GM21367 (cell line): Measurements from ENCODE around the gene LCTL.
"Not testable (repeated sequence)": the region's sequence is repeated elsewhere in the genome, so short reads cannot be mapped to it uniquely, and the experiment has no call there.

Experiments
- ATAC-seq: cut with Tn5 transposase; IDR thresholded peaks from one replicate; pipeline ENCODE4 v1.9.1; 2021; ENCODE audit not compliant: unreplicated experiment

The LCTL gene

GRCh38 chr15:66592505-66593218 is 26.9 kb upstream of the LCTL start:
- no peak for ATAC-seq

- no peak for ATAC-seq
These were observed 25.6 kb upstream of the LCTL start for GRCh38 chr15:66591322-66591862.

- ATAC-seq, result no peak
These were observed 24.6 kb upstream of the LCTL start for GRCh38 chr15:66590435-66590834.

DNA sequence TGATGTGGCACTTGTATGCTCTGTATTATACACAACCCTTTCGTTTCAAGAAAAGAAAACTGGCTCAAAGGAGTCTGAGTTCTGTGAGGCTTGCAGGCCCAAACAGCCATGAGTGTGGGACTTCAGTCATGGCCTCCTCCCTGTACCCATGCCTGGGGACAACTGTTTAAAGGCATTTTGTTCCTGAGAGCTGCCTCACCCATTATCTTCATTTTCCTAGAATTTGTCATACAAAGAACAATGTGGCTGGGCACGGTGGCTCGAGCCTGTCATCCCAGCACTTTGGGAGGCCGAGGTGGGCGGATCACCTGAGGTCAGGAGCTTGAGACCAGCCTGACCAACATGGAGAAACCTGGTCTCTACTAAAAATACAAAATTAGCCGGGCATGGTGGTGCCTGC is 23.6 kb upstream of the LCTL start:
- ATAC-seq, result not testable (repeated sequence)

GRCh38 chr15:66588971-66589370 is 23.2 kb upstream of the LCTL start:
- ATAC-seq, result no peak

DNA sequence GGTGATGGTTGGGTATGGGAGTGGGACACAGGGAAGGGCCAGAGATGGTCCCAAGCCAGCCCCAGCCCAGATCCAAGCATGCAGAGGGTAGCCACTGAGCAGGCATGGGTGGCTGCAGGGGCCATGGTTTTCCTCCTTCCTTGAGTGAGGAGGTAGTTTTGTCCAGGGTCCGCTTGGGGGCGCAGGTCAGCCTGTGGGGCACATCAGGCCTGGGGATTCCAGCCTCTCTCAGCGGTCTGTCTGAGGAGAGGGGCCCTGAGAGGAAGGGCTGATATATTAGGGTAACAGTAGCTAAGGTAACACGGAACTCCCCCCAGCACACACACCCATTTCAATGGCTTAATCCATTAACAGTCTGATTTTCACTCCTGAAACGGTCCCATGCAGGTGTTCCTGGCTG is 22.7 kb upstream of the LCTL start:
- no peak for ATAC-seq

DNA sequence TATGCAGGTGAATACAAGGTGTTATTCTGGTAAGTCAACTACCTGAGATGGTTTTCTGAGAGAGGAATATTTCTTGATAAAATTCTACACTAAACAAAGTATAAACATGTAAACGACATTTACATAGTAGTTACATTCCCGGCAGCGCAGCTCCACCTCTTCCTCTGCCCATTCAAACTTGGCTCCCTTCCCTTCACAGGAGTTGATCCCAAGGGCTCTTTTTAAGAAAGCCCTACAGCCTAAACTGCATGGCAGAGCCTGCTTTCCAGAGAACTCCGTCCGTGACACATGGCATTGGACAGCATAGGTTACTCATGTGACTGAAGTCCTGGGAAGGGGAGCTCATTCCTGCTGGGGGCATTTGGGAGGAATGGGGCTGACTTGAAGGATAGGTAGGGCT is 22.0 kb upstream of the LCTL start:
- ATAC-seq, result no peak

DNA sequence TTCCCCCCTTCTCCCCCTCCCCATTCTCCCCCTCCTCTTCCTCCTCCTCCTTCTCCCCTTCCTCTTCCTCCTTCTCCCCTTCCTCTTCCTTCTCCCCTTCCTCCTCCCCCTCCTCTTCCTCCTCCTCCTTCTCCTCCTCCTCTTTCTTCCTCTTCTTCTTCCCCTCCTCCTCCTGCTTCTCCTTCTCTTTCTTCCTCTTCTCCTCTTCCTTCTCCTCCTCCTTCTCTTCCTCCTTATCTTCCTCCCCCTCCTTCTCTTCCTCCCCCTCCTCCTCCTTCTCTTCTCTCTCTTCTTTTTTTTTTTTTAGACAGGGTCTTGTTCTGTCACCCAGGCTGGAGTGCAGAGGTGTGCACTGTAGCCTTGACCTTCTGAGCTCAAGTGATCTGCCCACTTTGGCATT is 21.2 kb upstream of the LCTL start:
- no peak for ATAC-seq

- ATAC-seq, result no peak
These were observed 20.6 kb upstream of the LCTL start for GRCh38 chr15:66586155-66586976.

- ATAC-seq, result no peak
These were observed 16.3 kb upstream of the LCTL start for GRCh38 chr15:66581972-66582537.

GRCh38 chr15:66580643-66581042 is 14.8 kb upstream of the LCTL start:
- ATAC-seq, result no peak

DNA sequence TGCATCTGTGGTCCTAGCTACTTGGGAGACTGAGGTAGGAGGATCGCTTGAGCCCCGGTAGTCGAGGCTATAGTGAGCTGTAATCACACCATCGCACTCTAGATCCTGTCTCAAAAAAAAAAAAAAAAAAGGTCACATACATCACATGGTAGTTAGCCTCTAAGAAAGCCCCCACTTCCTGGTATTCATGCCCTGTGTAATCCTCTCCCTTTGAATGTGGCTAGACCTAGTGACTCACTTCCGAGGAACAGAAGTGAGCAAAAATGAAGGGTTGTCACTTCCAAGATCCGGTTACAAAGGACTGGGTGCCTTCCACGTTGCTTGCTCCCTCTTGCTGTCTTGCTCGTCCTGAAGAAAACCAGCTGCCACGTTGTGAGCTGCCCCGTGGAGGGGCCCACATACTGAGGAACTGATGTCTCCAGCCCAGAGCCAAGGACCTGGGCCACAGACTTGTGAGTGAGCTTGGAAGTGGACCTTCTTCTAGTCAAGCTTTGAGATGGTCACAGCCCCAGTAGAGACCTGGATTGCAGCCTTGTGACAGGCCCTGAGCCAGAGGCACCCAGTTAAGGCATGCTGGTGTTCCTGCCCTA is 12.6 kb upstream of the LCTL start:
- no peak for ATAC-seq

- no peak for ATAC-seq
These were observed 8.8 kb upstream of the LCTL start for GRCh38 chr15:66574596-66574950.

DNA sequence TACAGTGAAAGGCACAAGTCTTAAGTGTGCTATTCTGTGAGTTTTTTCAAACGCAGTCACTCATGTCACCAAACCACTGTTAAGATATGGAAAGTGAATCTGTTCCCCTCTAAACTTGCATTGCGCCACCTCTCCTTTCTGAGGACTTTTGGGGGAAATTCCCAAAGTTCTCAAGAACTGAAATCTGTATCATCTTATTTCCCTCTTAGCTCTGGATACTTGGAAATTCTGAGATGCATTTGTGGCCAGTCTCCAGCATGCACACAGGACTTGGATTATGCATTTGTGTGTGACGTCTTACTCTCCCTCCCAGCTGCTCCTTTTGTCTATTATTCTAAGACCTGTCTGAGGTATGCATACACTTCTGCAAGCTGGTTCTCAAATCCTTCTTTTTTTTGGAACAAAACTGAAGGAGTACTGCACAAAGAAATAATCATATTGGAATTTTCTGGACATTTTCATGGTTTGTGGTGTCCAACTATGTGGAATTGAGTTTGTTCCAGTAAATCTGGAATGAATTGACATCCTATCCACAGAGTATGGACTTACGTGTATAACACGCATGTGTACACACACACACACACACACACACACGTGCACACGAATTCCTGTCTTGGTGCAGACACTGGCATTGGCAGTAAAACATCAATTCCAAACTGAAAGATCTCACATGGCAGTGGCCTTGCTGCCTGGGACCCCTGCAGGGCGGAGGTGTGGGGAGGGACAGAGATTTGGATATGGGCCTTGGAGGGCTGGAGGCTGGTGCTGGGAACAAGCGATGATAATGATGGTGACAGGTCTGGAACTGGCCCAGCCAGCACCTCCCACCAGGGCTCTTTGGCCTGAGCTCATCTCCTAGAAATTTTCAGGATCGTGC is 8.2 kb upstream of the LCTL start:
- ATAC-seq, result no peak

GRCh38 chr15:66573348-66573718 is 7.5 kb upstream of the LCTL start:
- ATAC-seq, result no peak

DNA sequence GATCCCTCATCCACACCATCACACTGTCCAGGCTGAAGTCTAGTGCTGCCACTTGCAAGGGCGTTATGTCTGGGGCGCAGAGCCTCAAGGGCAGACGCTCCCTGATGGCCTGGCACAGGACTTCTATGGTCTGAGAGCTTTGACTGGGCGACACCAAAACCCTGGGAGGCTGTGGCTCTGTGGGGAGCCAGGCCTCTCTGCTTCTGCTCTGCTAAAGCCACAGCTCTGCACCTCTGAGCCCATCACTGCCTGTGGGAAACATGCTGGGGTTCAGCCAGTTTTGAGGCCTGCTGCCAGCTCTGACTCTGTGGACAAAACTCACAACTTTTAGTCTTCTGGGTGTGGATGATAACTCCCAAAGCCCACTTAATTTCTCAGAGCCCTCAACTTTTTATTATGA is 6.3 kb upstream of the LCTL start:
- ATAC-seq, result no peak

- no peak for ATAC-seq
These were observed 5.2 kb upstream of the LCTL start for GRCh38 chr15:66570842-66571478.

GRCh38 chr15:66570327-66570726 is 4.5 kb upstream of the LCTL start:
- no peak for ATAC-seq

- ATAC-seq, result no peak
These were observed 3.8 kb upstream of the LCTL start for GRCh38 chr15:66569461-66570137.

DNA sequence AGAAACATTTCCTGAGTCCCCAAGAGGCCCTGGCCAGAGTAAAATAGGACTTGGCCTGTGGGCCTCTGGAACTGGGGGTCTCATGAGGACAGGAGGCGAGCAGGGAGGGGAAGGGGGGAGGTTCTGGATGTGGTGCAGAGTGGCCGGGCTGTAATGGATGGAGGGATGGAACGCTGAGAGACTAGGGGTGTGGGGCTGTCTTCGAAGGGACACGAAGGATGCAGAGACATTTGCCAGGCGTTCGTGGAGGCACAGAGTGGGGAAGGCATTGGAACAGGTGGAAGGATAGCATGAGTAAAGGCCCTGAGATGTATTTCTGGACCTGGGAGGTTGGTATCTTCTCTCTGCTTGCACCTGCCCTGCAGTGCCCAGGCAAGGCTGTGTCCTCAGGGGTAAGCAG is 2.1 kb upstream of the LCTL start:
- ATAC-seq, result no peak
